Mesothelial cell of epicardium (in vitro differentiated cells): ENCODE data around the gene MAP3K5. TPM values are rescaled to one million over a fixed set of nuclear protein-coding genes. Genes with fewer than 3 reads are reported as not detected.

Experiments
- DNase-seq, 2 experiments: peaks; one replicate each; pipeline ENCODE4 v3.0.0; 2021; ENCODE audit warnings: low spot score in 2 of 2; ENCODE audit not compliant: unreplicated experiment in 2 of 2
- H3K27ac Mint-ChIP-seq: 2 replicates; pipeline ENCODE4 v1.8.0; 2021; ENCODE audit warnings: mixed read lengths
- H3K27me3 Mint-ChIP-seq: 2 replicates; pipeline ENCODE4 v1.8.0; 2021; ENCODE audit warnings: low read depth, mixed read lengths
- H3K36me3 Mint-ChIP-seq: 2 replicates; pipeline ENCODE4 v1.8.0; 2021; ENCODE audit warnings: mixed read lengths
- H3K4me1 Mint-ChIP-seq: 2 replicates; pipeline ENCODE4 v1.8.0; 2021; ENCODE audit warnings: mixed read lengths
- H3K4me3 Mint-ChIP-seq: 2 replicates; pipeline ENCODE4 v1.8.0; 2021; ENCODE audit warnings: mild to moderate bottlenecking, moderate library complexity, mixed read lengths
- H3K9me3 Mint-ChIP-seq: 2 replicates; pipeline ENCODE4 v1.8.0; 2021; ENCODE audit warnings: mixed read lengths
- CTCF ChIP-seq: fragments of 200-600 bp; sonication (generic); IDR thresholded peaks from one replicate; pipeline ENCODE4 v1.5.0; 2021; ENCODE audit warnings: antibody characterized with exemption; ENCODE audit not compliant: unreplicated experiment
- total RNA-seq: library from RNA; stranded (reverse); gene quantifications from 3 replicates; pipeline ENCODE4 v1.2.1, GENCODE V29; 2021

Gene MAP3K5
- total RNA-seq, 1 donor from 2014 or later: 8.9 TPM

GRCh38 chr6:136784910-136785746, 7.1 kb downstream of the MAP3K5 start:
- Mint-ChIP-seq H3K36me3 (peaks cover 6% of the 10 kb centered on the region), H3K27ac (no peak overlapping the region), H3K27me3 (peaks cover 4% of the 10 kb centered on the region), H3K4me3 (no peak overlapping the region), H3K9me3 (peaks cover 6% of the 10 kb centered on the region), H3K4me1 (peaks cover 39% of the 10 kb centered on the region)
- DNase-seq: no peak
- no peak for TF ChIP-seq CTCF

DNA sequence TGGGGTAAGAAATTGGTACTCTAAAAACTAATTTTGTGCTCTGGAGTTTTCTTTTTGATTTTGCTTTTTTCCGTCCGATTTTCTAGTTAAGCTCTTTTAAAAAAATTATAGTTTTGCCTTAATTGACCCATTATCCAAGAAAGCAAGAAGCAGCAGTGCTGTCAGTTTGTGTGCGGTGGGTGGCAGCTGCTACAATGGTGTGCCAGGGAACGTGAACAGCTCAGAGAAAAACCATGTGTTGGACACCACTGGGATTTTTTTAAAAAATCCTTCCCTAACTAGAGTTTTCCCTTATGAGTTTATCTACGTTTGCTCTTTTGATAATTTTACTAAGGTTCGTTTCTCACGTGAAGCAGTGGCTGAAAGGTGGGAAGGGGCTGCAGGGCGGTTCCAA, 8.0 kb downstream of the MAP3K5 start:
- Mint-ChIP-seq H3K27ac (no peak overlapping the region), H3K36me3 (peaks cover 6% of the 10 kb centered on the region), H3K9me3 (peaks cover 6% of the 10 kb centered on the region), H3K27me3 (peaks cover 4% of the 10 kb centered on the region), H3K4me3 (no peak overlapping the region), H3K4me1 (peaks cover 39% of the 10 kb centered on the region)
- DNase-seq: no peak
- no peak for TF ChIP-seq CTCF

DNA sequence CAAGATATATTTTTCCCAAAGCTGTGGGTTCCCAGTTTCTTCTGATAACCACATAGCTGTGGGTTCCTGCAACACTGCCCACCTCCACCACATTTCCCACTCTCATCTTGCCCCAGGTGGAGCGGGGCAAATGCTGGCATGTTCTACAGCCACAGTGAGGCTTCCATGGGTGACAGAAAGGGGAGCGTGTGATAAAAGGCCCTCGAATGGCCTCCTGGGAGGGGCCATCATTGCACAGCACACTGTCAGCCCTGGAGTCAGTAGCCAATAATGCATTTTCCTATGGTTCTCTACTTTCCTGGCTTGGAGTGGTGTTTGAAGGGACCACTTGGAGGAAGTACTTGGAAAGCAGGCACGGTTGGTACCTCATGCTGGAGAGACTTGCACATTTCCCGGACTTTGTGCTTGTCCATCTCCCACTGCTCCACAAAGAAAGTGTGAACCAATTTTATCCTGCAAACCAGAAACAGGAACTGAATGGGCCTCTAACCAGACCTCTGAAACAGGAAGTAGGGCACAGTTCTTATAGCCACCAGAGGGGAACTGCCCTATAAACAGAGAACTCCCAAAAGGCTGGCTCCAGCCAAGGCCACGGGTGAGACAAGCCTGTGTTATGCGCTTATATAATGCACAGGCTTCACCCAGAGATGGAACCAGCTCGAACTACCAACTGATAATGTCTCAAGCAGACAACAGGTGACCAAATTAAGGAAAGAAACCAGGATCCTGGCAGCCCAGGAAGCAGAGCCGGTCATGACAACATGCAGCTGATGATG, 8.6 kb downstream of the MAP3K5 start:
- H3K4me3 Mint-ChIP-seq: no peak overlapping the region
- H3K27me3 Mint-ChIP-seq: peaks cover 4% of the 10 kb centered on the region
- H3K36me3 Mint-ChIP-seq: peaks cover 5% of the 10 kb centered on the region
- peaks cover 38% of the 10 kb centered on the region for H3K4me1 Mint-ChIP-seq
- H3K9me3 Mint-ChIP-seq: peaks cover 5% of the 10 kb centered on the region
- no peak for TF ChIP-seq CTCF
- no peak for DNase-seq
- no peak overlapping the region for H3K27ac Mint-ChIP-seq

DNA sequence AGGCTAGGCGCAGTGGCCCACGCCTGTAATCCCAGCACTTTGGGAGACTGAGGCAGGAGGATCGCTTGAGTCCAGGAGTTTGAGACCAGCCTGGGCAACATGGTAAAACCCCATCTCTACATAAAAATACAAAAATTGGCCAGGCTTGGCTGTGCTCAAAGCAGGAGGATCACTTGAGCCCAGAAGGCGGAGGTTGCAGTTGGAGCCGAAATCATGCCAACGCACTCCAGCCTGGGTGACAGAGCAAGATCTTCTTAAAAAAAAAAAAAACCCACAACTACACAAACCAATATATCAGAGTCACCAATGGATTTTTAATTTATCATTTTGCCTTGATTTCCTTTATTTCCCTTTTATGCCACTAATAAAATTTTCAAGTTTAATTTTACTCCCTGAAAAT, 9.3 kb downstream of the MAP3K5 start:
- no peaks in the 10 kb centered on the region for H3K9me3 Mint-ChIP-seq
- H3K4me1 Mint-ChIP-seq: peaks cover 32% of the 10 kb centered on the region
- H3K4me3 Mint-ChIP-seq: no peak overlapping the region
- H3K36me3 Mint-ChIP-seq: no peaks in the 10 kb centered on the region
- no peaks in the 10 kb centered on the region for H3K27me3 Mint-ChIP-seq
- no peak for TF ChIP-seq CTCF
- no peak for DNase-seq
- no peak overlapping the region for H3K27ac Mint-ChIP-seq

DNA sequence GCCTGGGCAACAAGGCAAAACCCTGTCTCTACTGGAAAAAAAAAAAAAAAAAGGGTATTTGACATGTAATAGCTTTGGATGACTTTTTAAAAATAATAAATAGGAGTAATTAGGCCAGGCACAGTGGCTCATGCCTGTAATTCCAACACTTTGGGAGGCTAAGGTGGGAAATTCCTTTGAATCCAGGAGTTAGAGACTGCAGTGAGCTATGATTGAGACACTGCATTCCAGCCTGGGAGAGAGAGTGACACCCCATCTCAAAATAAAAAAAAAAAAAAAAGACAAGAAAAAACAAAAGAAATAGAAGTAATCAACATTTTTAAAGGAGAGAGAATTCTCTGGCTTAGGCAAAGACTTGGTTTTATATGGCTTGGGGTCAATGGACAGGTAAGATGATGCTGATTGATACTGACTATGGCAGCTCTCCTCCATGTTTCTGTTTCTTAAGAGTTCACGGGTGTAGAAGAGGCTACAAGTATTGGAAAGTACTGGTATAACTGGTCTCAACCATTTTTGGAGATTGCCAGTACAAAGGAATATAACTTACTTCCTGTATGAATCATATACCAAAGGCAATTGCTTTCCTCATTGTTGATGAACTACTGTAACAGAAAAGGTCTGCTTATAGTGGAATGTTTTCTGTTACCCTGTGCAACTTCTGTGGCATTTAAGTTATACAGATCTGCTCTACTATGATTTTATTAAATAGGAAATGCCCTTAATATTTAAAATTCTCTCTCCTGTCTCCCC, 10.1 kb downstream of the MAP3K5 start:
- no peaks in the 10 kb centered on the region for H3K9me3 Mint-ChIP-seq
- H3K27me3 Mint-ChIP-seq: no peaks in the 10 kb centered on the region
- peak overlapping the region; percentile 77 for H3K27ac Mint-ChIP-seq
- H3K4me3 Mint-ChIP-seq: no peak overlapping the region
- peaks cover 25% of the 10 kb centered on the region for H3K4me1 Mint-ChIP-seq
- no peaks in the 10 kb centered on the region for H3K36me3 Mint-ChIP-seq
- TF ChIP-seq CTCF: no peak
- DNase-seq: no peak
